Hematopoietic multipotent progenitor cell treated with erythropoietin and hydrocortisone succinate and interleukin-3 and kit ligand, for 8 days (in vitro differentiated cells): ENCODE data around the gene ZFP36L2.

Experiments used
- DNase-seq: peaks from one replicate; pipeline ENCODE4 v3.0.0-alpha.2; 2015

Gene ZFP36L2, protein sequence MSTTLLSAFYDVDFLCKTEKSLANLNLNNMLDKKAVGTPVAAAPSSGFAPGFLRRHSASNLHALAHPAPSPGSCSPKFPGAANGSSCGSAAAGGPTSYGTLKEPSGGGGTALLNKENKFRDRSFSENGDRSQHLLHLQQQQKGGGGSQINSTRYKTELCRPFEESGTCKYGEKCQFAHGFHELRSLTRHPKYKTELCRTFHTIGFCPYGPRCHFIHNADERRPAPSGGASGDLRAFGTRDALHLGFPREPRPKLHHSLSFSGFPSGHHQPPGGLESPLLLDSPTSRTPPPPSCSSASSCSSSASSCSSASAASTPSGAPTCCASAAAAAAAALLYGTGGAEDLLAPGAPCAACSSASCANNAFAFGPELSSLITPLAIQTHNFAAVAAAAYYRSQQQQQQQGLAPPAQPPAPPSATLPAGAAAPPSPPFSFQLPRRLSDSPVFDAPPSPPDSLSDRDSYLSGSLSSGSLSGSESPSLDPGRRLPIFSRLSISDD

DNA sequence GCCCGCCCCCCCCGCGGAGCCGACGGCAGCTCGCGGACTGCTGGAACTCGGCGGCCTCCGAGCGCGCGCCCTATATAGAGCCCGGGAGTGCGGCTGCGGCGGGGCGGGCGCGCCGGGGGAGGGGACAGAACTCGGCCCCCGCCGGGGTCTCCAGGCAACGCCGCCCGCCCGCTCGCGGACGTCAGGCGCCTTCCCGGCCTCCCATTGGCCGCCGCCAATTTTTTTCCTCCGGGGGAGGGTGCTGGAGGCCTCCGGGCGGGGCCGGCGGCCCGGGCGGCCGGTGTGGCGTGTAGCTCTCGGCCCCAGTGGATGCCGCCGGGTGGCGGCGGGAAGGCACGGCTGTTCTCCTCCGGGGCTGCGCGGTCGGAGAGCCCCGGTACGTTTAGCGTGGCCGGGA, at the start of gene ZFP36L2:
Gene ZFP36L2, minus strand, starts transcription at position 49 of the 397 bp plus-strand sequence. CDS start 291 bp downstream, outside the sequence.
- DNase-seq = peak; percentile 93

- no peak for DNase-seq
Observed at GRCh38 chr2:43274721-43275120, 48.3 kb upstream of the ZFP36L2 start.

DNA sequence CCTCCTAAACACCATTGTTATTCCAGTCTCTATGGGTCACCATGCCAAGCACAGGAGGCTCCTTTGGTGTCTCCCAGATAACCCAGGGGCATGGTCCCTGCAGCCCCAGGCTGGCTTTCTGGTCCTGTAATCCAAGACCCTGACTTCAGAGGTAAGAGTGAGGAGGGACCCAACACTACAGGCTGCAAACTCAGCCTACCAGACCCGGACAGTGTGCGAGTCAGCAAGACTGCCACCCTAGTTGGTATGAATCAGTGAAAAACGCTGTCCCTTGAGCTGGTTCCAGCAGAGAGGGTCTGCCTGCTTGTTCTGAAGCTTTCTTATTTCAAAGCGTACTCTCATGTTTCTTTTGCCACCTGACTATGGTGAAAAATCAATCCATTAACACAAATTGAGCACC, 47.6 kb upstream of the ZFP36L2 start:
- no peak for DNase-seq

DNA sequence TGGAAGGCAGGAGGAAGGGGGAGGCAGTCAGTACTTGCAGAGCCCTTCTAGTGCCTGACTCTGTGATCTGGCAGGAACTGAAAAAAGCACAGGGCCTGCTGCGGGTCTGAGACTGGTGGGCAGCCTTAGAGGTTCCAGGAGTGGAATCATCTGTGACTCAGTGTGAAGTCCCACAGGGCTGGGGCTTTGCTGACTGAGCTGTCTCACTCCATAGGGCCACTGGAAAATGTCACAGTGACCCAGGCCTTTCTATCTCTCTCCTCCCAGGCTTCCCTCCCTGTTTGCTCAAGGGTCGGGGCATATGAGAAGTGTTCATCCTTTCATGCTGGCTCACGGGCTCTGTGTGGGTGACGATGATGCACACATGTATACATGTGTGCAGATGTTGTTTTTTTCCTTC, 47.1 kb upstream of the ZFP36L2 start:
- DNase-seq = no peak

- DNase-seq = peak; percentile 24
Observed at GRCh38 chr2:43270930-43271615, 44.7 kb upstream of the ZFP36L2 start.

- no peak for DNase-seq
Observed at GRCh38 chr2:43270461-43270860, 44.1 kb upstream of the ZFP36L2 start.

DNA sequence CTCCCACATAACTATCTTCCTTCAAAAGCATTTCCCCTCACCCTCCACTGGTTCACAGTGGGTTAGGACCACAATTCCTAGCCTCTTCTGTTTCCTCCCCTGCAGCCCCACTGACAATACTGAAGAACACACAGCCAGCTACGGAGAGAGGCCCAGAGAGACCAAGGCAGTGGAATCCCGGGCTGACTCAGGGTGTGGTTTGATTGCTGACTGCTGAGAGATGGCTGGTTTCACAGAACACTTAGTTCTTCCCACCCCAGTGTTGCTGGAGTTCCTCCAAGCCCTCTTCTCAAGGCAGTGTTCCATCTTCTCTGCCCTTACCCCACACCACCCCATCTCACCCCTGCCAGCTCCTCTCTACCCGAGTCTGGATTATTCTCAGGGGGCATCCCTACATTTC, 43.3 kb upstream of the ZFP36L2 start:
- DNase-seq = no peak

DNA sequence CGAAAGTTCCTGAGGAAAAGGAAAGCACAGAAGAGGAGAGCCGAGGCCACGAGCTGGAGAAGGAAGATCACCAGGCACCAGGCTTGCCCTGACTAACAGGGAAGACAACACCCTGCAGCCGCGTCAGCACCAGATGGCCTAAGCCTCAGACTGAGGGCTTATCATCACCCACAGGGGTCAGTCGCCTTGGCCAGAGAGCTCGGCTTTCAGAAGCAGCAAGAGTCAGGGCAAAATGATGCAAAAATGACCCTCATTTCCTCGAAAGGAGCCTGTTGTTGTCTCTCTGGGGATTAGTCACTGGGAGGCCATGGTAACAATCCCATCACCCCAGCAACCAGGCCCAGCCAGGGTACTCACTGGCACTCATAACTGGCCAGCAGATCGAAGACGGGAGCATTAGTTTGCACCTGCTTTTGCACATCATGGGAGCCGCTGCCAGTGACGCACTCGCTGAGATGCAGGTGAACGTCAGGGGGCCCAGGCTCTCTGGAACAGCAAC, 42.7 kb upstream of the ZFP36L2 start:
- no peak for DNase-seq

DNA sequence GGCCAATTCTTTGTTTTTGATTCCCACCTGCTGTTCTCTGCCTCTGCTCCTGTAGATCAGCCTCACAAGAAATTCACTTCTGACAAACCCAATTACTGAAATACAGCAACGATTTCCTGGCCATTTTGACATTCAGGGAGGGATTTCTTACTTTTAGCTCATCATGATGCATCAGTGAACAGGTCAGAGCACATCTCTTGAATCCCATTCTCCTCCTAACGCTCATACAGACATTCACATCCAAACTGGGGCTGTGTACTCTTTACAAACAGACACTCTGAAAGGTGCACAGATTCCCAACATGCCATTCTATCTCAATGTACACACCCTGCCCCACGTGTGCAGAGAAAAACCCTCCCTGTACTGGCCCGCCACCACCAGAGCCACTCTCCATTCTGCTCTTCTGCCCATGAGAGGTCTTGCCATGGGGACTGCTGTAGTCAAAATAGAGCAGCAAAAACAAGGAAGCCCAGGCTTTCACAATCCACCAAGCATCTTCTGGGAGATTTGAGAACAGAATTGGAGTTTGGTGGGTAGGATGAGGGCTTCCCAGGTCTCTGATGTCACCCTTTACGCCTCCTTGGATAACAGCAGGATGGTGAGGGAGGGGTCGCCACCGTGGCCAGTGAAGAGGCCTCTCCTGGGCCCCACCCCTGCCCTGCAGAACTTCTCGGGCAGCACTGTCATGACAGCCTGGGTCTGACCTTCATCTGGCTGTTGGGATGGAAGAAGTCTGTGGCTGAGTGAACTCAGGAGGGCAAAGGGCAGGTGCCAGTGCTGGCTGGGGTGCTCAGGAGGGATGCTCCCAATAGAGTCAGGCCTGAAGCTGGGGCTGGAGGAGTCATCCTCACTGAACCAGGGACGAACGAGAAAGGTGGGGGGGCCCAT, 41.9 kb upstream of the ZFP36L2 start:
- DNase-seq = no peak

DNA sequence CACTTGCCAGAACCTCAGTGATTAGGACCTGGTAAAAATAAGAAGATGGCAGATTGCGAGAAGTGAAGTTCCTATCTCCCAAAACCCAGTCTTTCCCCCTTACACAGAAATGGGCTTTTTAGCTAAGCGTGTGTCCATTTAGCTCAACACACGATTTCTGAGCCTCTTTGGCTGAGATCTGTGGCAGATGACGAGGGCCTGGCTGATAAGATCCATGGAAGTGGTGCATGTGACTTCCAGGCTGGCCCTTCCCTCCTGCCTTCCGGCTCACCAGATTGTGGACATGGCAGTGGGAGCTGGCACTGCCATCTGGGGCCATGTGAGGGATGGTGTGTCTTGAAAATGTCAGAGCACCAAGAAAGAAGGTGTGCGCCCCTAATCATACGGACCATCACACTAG, 41.0 kb upstream of the ZFP36L2 start:
- no peak for DNase-seq

DNA sequence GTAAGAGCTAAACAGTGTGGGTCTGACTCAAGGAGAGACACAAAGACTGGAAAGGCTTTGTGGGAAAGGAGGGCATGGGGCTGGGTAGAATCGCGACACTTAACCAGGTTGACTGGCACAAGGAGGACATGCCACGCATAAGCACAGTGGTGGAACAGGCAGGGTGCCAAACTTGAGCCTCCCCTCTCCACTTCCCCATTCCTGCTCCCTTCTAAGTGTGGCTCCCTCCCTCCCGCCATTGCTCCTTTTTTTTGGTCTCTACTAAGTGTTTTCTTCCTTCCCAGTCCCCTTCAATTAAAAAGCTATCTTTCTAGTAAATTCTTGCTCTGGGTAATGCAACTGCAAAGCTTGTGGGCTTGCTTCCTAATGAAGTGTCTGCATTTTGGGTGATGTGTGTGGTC, 40.3 kb upstream of the ZFP36L2 start:
- no peak for DNase-seq

GRCh38 chr2:43265421-43265820, 39.0 kb upstream of the ZFP36L2 start:
- DNase-seq = no peak

GRCh38 chr2:43265001-43265400, 38.6 kb upstream of the ZFP36L2 start:
- no peak for DNase-seq

DNA sequence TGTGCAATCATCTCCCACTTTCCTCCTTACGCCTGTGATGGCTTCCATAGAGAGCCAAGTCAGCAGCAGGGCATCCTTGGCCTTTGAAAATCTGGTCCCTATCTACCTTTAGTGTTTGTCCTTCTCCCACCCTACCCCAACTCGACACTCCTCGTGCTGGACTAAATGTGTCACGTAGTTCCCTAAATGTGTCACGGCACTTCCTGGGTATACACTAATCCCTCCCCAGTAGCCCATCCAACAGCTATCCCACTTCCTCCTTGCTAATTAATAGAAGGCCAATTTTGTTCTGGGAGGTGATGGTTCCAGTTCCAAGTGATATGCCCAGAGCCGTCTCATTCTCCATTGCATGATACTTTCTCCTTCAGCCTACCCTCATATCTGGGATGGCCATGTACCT, 36.5 kb upstream of the ZFP36L2 start:
- DNase-seq = no peak

- DNase-seq = no peak
Observed at GRCh38 chr2:43262239-43262638, 35.8 kb upstream of the ZFP36L2 start.

- DNase-seq = no peak
Observed at GRCh38 chr2:43259512-43259911, 33.1 kb upstream of the ZFP36L2 start.

DNA sequence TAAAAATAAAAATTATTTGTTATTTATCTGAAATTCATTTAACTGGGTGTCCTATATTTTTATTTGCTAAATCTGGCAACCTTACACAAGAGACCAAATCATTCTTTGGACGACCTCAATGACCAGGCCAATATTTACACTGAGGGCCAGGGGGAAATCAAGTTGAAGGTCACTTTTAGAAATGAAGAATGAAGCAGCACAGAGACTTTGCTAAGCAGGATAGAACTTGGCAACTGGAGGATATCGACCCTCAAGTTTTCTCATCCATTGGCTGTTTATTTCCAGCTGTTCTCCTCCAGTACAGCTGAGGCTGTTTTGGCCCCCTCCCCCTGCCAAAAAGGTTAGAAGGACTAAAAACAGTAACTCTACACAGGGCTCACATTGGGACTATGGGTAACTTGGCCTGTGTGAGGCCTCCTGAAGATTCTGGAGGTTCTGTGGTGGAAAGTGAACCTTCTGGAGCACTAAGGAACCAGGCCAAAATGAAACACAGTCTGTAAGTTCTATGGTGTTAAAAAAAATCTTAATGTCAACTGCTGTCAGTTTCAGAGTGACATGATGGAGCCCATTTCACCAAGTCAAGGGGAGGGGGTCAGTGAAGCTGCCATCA, 32.2 kb upstream of the ZFP36L2 start:
- DNase-seq = no peak

DNA sequence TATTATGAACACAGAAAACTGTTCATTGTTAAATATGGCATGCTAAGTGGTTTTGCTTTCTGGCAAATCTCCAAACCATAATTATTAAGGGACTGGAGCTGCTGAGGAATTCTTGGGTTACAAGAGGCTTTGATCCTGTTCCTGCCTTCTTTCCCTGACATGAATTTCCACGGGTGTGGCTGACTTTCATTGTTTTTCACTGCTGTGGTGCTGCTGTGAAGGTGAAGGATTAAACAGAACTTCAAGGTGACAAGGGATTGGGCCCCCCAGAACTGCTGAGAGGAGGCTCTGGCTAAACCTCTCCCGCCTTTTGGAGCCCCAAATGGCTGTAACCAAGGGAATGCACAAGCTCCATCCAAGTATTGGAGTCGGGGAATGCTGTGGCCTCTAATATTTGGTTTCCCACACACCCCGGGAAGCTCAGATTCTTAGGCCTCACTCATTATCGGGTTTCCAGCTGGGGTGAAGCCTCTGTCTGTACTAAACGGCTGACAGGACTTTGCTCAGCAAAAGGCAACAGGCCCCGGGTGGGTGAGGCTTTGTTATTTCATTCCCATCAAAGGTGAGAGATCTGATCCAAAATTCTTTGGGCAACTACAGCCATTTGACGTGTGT, 29.0 kb upstream of the ZFP36L2 start:
- no peak for DNase-seq

DNA sequence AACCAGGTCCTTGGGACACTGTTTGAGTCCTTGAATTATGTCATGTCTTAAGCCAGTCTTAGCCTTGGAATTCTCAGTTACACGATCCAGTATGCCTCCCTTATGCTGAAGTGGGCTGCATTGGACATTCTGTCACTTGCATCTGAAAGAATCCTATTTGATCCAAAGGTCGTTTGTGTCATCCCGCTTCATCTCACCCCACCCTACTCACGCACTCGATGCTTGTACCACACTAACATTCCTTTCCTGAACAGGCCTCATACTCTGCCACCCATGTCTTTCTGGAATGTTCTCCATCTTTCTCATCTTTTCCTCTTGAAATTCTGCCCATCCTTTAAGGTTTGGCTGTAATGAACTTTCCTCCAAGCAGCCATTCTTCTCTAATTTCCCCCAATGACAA, 27.9 kb upstream of the ZFP36L2 start:
- no peak for DNase-seq

GRCh38 chr2:43251171-43251731, 24.8 kb upstream of the ZFP36L2 start:
- no peak for DNase-seq

GRCh38 chr2:43250015-43250414, 23.6 kb upstream of the ZFP36L2 start:
- no peak for DNase-seq

DNA sequence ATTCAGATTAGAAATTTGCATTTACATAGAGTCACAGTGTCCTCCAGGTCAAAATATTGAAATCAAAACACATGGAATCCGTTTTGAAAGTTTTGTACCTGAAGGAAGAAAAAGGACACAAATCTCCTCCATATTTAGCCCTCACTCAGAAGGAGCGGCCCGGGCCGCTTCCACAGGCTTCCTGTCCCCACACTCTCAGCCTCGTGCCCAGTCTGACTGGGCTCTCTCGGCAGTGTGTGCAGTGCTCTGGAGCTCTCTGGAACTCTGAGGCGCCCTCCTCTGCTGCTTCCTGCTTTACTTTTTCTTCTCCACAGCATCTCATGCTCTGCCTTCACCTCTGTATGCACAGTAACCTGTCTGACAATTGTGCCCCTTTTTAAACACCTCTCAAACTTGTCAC, 22.2 kb upstream of the ZFP36L2 start:
- DNase-seq = no peak
